D721Med (cell line): ENCODE data around the gene OR51F1.

ENCODE experiments used
- DNase-seq: peaks from one replicate; pipeline ENCODE4 v3.0.0; 2011; ENCODE audit warnings: low spot score; ENCODE audit not compliant: insufficient read length
- FAIRE-seq: peaks from 2 replicates; lab custom pipeline; 2011; peaks lifted over from hg19 to GRCh38; lab: Jason Lieb, UNC
- CTCF ChIP-seq: IDR thresholded peaks from 2 replicates; pipeline ENCODE4 v1.5.1; 2012; ENCODE audit warnings: mild to moderate bottlenecking, control low read depth; ENCODE audit not compliant: insufficient read depth; ENCODE audit errors: missing control alignments

OR51F1 gene

GRCh38 chr11:4768094-4768493 is 1.6 kb downstream of the OR51F1 start:
- no peak for TF ChIP-seq CTCF
- DNase-seq (no peak), FAIRE-seq (no peak)

GRCh38 chr11:4766420-4767043 is 3.2 kb downstream of the OR51F1 start:
- no peak for TF ChIP-seq CTCF
- DNase-seq (no peak), FAIRE-seq (no peak)

- no peak for FAIRE-seq
- no peak for TF ChIP-seq CTCF
- no peak for DNase-seq
Measured at GRCh38 chr11:4763096-4763495, 6.6 kb downstream of the OR51F1 start.

GRCh38 chr11:4751201-4751600 is 18.5 kb downstream of the OR51F1 start:
- no peak for DNase-seq
- FAIRE-seq, result no peak

GRCh38 chr11:4748438-4748837 is 21.3 kb downstream of the OR51F1 start:
- FAIRE-seq (no peak), DNase-seq (no peak)
- no peak for TF ChIP-seq CTCF

More at GRCh38 chr11:4751201-4751600, 18.5 kb downstream of the OR51F1 start:
- TF ChIP-seq CTCF, result no peak

- FAIRE-seq (no peak), DNase-seq (no peak)
Measured at GRCh38 chr11:4740735-4741134, 29.0 kb downstream of the OR51F1 start.

More at GRCh38 chr11:4740735-4741134, 29.0 kb downstream of the OR51F1 start:
- no peak for TF ChIP-seq CTCF
